IPS-NIHi7 (cell line): Measurements from ENCODE around the gene PTCH1.

Experiments used
- DNase-seq: peaks from one replicate; pipeline ENCODE4 v3.0.0; 2012; ENCODE audit warnings: mixed read lengths; ENCODE audit errors: extremely low spot score

The PTCH1 gene

GRCh38 chr9:95440447-95440846, 76.3 kb downstream of the PTCH1 start:
- no peak for DNase-seq

DNA sequence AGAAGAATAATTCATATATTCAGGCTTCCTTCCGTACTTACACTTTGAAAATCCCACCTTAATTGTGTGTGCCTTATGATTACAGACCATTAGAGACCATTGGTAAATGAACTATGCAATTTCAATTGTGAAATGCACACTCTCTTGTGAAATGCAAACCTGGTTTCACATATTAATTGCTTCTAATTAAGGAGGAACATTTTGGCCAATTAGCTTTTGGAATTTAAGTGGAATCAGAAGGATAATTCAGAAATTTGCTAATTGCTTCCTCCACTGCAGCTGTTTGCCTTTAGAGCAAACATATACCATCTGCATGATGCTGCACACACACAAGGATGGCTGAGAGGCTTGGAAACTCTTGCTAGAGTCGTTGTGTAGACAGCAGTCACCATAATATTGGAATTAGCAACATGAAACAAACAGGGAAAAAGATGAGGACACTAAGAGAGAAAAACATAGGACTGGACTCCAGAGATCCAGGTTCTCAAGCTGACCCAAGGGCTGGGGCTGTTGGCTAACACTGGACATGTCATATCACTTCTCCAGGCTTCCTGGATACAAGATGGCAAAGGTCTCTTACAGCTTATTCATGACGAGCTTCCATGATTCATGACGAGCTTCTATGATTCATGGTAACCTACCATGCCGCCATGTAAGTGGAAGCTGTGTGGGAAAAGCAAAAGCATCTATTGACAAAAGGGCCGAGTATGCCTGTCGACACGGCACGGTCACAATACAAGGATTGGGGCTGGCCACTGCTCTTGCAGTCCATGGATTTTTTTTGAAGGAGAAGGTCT, 78.0 kb downstream of the PTCH1 start:
- DNase-seq: no peak

GRCh38 chr9:95437559-95437958, 79.2 kb downstream of the PTCH1 start:
- DNase-seq: no peak

GRCh38 chr9:95436416-95436815, 80.4 kb downstream of the PTCH1 start:
- no peak for DNase-seq

- DNase-seq: no peak
Observed at GRCh38 chr9:95435074-95435728, 81.6 kb downstream of the PTCH1 start.

GRCh38 chr9:95434116-95435073, 82.4 kb downstream of the PTCH1 start:
- DNase-seq: peak; percentile 82

DNA sequence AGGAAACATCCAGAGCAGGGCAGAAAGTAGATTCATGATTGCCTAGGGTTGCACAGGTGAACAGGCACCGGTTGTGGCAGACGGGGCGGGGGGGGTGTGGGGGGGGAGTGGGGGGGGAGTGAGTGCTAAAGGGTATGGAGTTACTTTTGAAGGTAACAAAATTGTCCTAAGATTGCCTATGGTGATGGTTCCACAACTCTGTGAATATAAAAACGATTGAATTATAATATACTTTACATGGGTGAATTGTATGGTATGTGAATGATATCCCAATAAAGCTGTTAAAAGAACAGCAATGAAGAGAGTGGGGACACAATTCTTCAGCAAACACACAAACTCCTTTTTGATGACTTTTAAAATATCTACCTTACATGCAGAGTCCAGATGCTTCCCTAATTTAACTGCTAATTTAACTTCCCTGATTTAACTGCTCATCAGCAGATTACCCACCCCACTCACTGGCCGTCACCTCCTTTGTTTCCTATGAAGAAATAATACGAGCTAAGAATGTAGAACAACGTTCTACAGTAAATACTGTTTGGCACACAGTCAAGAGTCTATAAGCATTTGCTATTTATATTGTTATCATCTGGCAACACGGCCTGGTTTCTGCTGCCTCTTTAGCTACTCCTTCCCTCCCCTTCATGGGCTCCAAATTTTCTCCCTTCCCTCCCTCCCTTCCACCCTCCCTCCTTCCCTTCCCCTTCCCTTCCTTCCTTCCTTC, 83.5 kb downstream of the PTCH1 start:
- no peak for DNase-seq

DNA sequence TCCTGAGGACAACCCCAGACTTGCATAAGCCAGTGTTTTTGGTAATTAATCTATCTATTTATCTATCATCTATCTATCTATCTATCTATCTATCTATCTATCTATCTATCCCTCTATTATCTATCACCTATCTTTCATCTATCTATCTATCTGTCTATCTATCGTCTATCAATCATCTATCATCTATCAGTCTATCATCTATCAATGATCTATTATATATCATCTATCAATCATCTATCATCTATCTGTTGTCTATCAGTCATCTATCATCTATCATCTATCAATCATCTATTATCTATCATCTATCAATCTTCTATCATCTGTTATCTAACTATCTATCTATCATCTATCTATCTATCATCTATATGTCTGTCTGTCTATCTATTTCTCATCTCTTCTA, 85.5 kb downstream of the PTCH1 start:
- no peak for DNase-seq

GRCh38 chr9:95429948-95430620, 86.7 kb downstream of the PTCH1 start:
- no peak for DNase-seq

DNA sequence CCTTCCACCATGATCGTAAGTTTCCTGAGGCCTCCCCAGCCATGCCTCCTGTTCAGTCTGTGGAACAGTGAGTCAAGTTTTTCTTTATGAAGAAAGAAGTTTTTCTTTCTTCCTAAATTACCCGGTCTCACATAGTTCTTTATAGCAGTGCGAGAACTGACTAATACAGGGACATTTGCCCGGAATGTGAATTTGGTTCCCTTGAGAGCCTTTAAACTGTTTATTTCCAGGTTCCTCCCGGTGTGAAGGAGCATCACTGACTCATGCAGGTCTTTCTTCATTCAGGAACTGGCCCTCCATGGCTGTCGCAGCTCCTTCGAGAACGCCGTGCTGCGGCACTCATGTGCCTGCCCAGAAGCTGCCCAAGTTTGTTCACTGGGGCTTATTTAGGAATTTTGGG, 87.7 kb downstream of the PTCH1 start:
- DNase-seq: no peak

- DNase-seq: no peak
Observed at GRCh38 chr9:95425910-95426551, 90.7 kb downstream of the PTCH1 start.

- DNase-seq: no peak
Observed at GRCh38 chr9:95422650-95423049, 94.1 kb downstream of the PTCH1 start.

DNA sequence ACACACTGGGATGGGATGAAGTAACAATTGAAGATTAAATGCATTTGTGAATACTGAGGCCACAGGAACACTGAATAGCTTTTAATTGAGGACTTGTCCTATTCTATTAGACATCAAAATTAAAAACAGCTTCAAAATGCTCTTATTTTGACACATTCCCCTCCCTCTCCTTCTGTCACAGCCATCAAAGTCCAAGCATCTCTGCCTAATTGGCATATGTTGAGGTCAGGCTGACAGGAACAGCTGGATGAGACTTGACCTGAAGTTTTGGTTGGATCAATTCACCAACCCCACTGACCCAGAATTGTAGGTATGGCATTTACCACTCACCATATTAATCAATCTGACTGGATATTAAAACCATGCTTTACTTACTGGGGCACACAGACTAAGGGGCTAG, 96.3 kb downstream of the PTCH1 start:
- DNase-seq: no peak

GRCh38 chr9:95419444-95419843, 97.3 kb downstream of the PTCH1 start:
- DNase-seq: no peak

GRCh38 chr9:95415158-95415557, 101.6 kb downstream of the PTCH1 start:
- DNase-seq: no peak

- DNase-seq: no peak
Observed at GRCh38 chr9:95413793-95414192, 103.0 kb downstream of the PTCH1 start.

- no peak for DNase-seq
Observed at GRCh38 chr9:95411054-95411892, 105.5 kb downstream of the PTCH1 start.

GRCh38 chr9:95409650-95410426, 106.9 kb downstream of the PTCH1 start:
- no peak for DNase-seq

GRCh38 chr9:95407524-95407923, 109.2 kb downstream of the PTCH1 start:
- no peak for DNase-seq
